Activated CD8-positive, alpha-beta memory T cell treated with anti-CD3 and anti-CD28 coated beads for 36 hours (primary cell): ENCODE data around the gene COX4I1. TPM values are rescaled to one million over a fixed set of nuclear protein-coding genes. Genes with fewer than 3 reads are reported as not detected.
"Not testable (repeated sequence)": the region's sequence is repeated elsewhere in the genome, so short reads cannot be mapped to it uniquely, and the experiment has no call there.

Source experiments
- CTCF ChIA-PET: fragments of 350-600 bp; sonication (Branson Sonifier 250); formaldehyde crosslinking; loops from one replicate; lab custom pipeline; 2021; ENCODE audit warnings: antibody characterized with exemption; lab: Charles Lee
- POLR2A ChIA-PET: fragments of 350-600 bp; sonication (Branson Sonifier 250); formaldehyde crosslinking; loops from one replicate; lab custom pipeline; 2021; ENCODE audit warnings: antibody characterized with exemption; lab: Charles Lee
- total RNA-seq, 2 experiments: library from RNA; stranded (reverse); gene quantifications; one replicate each; pipeline ENCODE4 v1.2.3, GENCODE V29; 2021

COX4I1 gene
- total RNA-seq, 2 experiments from 2014 or later: 451 to 479 TPM

DNA sequence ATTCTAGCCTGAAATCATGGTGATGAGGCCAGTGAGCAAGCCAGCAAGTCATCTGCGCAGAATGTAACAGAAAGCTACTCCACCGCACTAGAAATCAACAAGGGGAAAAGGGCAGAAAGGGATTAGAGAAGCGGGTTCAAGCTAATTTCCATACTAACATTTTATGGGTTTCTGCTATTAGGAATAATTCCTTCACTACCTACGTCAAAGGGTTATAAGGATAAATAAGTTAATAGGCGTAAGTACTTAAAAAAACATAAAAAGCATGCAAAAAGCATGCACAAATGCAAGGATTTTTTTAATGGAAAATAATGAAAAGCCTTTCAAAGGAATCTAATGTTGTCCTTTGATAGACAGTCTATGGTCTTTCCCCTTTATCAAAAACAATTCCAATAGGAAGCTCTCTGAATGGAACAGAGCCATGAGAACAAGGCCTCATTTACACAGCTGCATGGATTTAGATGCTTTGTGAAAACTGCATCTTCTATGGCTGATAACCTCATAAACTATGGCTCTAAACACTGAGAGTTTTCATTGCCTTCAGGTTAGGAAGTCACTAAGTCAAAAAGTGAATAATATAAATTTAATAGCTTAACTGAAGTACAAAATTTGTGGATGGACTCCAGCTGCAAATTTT lies 5.7 kb upstream of the COX4I1 start:
- ChIA-PET POLR2A (interaction anchor here (1.1 kb wide), 1 partner anchor 8 kb away, joined by 3 read pairs; no protein-coding TSS in a partner anchor), CTCF (no interaction called here)

DNA sequence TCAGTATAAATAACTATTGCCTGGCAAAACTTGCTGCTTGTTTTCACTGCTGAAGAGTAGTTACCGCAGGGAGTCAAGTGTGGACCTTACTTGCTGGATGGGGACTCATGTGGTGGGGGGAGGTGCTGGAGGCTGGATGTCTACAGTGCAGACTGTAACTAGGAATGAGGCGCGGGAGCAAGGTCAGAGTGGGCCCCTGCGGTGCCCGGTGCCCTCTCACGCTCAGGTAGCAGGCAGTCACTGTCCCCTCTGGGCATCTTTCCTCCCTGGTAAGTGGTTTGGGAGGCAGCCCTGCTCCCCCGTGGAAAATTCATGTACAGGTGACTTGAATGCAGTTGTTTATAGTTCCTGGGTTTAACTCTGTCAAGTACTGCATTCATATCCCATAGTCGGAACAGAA lies 4.8 kb upstream of the COX4I1 start:
- CTCF ChIA-PET: no interaction called here

DNA sequence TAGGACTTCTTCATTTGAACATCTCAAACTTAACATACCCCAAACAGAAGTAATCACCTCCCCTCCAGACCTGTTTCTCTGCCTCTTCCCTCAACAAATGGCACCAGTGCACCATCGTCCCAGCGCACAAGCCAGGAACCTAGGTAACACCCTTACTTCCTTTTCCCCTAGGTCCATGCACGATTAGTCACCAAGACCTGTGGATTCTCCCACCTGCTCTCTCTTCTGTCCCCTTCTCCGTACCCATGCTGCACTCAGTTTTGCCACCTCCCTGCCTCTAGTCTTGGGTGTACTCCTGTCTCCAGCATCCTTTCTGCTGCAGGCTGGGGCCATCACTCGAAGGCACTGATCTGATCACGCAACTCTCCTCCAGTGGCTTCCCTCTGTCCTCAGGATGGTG lies 3.3 kb upstream of the COX4I1 start:
- CTCF ChIA-PET: interaction anchor here (1.0 to 2.4 kb wide), 3 partner anchors 13 to 220 kb away, joined by 3 to 5 read pairs (median 3); no protein-coding TSS in a partner anchor
- POLR2A ChIA-PET: no interaction called here

More for the DNA sequence above, 4.8 kb upstream of the COX4I1 start:
- POLR2A ChIA-PET: interaction anchor here (0.6 kb wide), 1 partner anchor 1032 kb away, joined by 3 read pairs; no protein-coding TSS in a partner anchor

DNA sequence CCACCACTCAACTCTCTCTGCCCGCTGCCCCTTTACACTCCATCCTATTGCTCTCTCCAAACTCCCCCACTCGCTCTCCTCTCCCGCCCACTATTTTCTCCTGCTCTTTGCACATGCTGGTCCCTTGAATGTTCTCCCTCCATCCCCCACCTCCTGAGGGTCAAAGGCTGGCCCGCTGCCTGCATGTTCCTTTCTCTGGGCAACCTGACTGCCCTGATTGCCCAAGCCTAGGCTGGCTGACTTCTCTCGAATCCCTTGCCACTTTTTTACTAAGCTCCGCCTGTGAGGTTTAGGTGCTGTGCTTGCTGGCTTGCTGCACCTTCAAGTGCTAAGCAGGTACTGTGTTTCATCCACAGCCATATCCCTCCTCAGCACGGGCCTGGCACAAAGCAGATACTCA lies 2.9 kb upstream of the COX4I1 start:
- CTCF ChIA-PET: interaction anchor here (2.4 kb wide), 1 partner anchor 219 kb away, joined by 5 read pairs; no protein-coding TSS in a partner anchor

DNA sequence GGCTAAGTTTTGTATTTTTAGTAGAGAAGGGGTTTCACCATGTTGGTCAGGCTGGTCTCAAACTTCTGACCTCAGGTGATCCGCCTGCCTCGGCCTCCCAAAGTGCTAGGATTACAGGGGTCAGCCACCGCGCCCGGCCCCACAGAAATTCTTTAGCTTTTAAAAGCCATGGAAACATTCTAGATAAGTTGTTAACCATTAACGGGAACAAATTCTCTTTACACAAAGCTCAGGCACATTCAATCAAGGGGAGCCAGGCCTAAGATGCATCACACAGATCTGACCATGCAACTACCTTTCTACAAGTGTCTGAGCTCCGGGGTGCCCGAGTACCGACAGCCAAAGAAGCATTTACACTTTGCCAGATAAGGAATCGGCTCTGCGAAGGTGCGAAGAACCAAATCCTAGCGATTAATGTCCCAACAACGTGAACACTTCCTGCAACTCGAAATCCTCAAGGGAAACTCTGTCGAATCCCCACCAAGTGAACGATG lies 1.2 kb upstream of the COX4I1 start:
- ChIA-PET CTCF (no interaction called here), POLR2A (interaction anchor here (0.6 kb wide), 1 partner anchor 27 kb away, joined by 4 read pairs; no protein-coding TSS in a partner anchor)

More for the DNA sequence above, 2.9 kb upstream of the COX4I1 start:
- POLR2A ChIA-PET: no interaction called here

DNA sequence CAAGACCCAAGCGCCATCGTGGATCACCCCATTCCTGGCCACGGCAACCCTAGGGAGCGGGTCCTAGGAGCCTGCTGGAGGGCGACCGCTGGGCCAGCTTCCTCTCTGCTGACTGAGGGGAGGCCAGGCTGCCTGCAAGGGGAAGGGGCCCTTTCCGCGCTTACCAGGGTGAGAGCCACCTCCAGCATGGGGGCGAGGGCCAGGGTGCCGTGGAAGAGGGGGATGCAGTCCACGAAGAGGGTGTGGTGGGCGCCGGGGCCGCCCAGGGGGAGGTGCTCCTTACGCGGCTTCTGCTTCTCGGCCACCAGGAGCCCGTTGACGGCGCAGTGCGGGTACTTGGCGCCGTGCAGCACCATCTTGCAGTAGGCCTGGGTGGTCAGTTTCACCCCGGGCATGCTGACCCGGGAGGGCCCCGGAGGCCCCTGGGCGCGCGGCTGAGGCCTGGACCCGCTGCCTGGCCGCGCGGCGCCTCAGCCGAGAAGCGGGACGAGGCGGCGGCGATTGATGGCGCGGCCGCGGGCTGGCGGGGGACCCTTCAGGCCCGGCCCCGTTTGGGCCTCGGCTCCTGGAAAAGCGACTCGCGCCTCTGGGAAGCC lies 496 bp upstream of the COX4I1 start:
- POLR2A ChIA-PET: no interaction called here
- CTCF ChIA-PET: no interaction called here

DNA sequence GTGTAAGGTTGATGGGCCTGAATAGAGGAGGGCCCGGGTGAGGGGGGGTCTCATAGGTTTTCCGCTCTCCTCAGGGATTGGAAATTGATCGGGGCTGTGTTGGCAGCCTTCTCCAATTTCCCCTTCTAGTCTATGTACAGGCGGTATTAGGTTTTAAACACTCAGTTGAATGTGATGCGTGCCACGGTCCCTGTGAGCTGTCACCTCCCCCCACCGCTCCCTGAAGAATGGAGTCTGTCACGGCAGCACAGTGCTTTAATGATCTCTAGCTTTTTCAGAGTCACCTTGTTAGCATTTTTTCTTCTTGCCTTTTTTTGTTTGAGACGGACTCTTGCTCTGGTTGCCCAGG lies 800 bp downstream of the COX4I1 start:
- ChIA-PET CTCF (interaction anchor here (1.0 to 1.1 kb wide), 2 partner anchors 11 to 21 kb away, joined by 3 to 4 read pairs; no protein-coding TSS in a partner anchor), POLR2A (no interaction called here)

DNA sequence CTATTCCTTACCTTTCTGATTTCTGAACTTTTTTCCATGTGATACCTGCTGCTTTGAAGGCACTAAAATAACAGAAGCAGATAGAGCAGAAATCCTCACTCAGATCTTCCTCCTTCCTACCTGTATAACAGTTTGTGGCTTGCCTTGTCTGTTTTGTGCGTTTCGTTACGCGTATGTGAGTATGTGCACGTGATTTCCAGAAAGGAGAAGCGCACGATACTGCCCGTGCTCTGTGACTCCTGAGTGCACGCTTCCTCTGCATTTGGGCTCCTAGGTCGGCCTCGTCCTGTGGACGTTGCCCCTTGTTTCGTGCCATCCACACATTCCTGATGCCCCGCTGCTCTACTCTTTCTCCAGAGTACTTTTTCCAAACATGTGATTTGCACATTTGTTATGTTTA lies 4.1 kb downstream of the COX4I1 start:
- CTCF ChIA-PET: interaction anchor here (1.0 to 1.4 kb wide), 3 partner anchors 18 to 213 kb away, joined by 3 to 5 read pairs (median 4); no protein-coding TSS in a partner anchor
- POLR2A ChIA-PET: no interaction called here

DNA sequence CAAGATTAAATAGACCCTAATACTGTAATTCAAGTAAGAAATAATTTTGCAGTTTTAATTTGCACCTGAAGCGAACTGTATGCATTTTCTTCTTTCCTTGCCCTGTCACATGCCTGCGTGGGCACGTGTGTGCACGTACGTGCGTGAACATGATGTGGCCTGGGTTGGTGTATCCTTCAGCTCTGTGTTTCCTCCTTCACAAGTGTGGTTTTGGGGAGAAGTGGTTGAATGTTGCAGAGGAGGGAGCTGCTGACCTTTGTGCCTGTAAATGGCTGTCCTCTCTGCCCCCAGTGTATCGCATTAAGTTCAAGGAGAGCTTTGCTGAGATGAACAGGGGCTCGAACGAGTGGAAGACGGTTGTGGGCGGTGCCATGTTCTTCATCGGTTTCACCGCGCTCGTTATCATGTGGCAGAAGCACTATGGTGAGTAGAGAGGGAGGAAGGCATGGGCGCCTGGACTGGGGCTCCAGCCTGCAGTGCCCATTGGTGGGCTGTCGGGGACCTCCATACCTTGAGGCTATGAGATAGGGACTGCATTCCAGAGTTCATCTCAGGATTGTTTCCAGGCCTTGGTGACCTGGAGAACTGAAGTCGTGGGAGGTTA lies 6.0 kb downstream of the COX4I1 start:
- CTCF ChIA-PET: no interaction called here
- POLR2A ChIA-PET: no interaction called here

DNA sequence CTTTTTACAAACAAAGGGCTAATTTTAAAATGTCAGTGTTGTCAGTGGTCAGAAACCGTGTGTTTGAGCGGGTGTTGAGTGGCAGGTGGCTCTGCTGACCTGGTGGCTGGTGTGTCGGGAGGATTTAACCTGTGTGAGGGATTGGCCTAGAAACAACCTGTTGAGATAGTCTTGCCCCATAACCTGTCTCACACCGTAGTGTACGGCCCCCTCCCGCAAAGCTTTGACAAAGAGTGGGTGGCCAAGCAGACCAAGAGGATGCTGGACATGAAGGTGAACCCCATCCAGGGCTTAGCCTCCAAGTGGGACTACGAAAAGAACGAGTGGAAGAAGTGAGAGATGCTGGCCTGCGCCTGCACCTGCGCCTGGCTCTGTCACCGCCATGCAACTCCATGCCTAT lies 7.0 kb downstream of the COX4I1 start:
- POLR2A ChIA-PET: no interaction called here
- CTCF ChIA-PET: interaction anchor here (0.8 to 1.0 kb wide), 2 partner anchors 13 to 15 kb away, joined by 3 read pairs; no protein-coding TSS in a partner anchor

DNA sequence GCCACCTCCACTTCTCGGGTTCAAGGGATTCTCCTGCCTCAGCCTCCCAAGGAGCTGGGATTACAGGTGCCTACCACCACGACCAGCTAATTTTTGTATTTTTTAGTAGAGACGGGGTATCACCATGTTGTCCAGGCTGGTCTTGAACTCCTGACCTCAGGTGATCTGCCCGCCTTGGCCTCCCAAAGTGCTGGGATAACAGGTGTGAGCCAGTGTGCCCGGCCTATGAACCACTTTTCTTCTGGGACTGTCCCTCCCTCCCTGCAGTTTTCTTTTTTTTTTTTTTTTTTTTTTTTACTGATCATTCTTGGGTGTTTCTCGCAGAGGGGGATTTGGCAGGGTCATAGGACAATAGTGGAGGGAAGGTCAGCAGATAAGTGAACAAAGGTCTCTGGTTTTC lies 7.8 kb downstream of the COX4I1 start:
- CTCF ChIA-PET: interaction anchor here (0.8 to 1.0 kb wide), 2 partner anchors 12 to 14 kb away, joined by 3 read pairs; no protein-coding TSS in a partner anchor
- POLR2A ChIA-PET: not testable (repeated sequence)

DNA sequence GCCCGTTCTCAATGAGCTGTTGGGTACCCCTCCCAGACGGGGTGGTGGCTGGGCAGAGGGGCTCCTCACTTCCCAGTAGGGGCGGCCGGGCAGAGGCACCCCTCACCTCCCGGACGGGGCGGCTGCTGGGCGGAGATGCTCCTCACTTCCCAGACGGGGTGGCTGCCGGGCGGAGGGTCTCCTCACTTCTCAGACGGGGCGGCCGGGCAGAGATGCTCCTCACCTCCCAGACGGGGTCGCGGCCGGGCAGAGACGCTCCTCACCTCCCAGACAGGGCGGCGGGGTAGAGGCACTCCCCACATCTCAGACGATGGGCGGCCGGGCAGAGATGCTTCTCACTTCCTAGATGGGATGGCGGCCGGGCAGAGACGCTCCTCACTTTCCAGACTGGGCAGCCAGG lies 8.6 kb downstream of the COX4I1 start:
- CTCF ChIA-PET, POLR2A ChIA-PET: not testable (repeated sequence)

DNA sequence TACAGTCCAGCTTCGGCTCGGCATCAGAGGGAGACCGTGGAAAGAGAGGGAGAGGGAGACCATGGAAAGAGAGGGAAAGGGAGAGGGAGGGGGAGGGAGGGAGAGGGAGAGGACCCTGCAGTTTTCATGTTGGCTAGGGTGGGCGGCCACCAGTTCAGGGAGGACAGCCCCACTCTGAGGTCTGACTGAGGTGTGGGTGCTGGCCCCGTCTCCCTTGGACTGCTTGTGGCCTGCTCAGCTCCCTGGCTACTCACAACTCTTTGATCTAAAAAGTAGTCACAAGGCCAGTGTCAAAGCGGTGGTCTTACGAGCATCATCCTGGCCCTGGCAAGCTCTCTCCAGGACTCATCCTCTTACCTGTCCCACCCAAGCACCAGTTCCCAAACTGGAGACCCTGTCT lies 9.4 kb downstream of the COX4I1 start:
- ChIA-PET POLR2A (no interaction called here), CTCF (interaction anchor here (0.8 to 1.3 kb wide), 2 partner anchors 10 to 12 kb away, joined by 3 to 4 read pairs; no protein-coding TSS in a partner anchor)

DNA sequence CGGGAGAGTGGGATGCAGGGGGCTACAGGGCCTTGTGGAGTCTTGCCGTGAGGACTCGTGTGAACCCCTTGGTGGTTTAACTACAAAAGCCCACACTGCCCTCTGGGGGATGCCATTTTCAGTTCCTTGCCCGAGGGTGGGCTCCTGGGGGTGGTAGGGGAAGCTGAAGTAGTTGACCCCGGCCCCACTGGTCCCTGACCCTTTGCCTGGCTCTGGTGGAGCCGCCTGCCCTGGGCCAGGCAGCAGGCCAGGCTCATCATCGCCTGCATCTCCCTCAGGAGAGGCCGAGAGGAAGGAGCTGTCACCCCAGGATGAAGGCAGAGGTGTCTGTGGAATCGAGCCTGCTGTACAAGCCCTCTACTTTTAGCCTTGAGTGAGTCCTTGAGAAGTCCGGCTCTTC lies 10.2 kb downstream of the COX4I1 start:
- POLR2A ChIA-PET: no interaction called here
- CTCF ChIA-PET: interaction anchor here (0.8 to 1.3 kb wide), 3 partner anchors 10 to 11 kb away, joined by 3 to 4 read pairs (median 4); no protein-coding TSS in a partner anchor

DNA sequence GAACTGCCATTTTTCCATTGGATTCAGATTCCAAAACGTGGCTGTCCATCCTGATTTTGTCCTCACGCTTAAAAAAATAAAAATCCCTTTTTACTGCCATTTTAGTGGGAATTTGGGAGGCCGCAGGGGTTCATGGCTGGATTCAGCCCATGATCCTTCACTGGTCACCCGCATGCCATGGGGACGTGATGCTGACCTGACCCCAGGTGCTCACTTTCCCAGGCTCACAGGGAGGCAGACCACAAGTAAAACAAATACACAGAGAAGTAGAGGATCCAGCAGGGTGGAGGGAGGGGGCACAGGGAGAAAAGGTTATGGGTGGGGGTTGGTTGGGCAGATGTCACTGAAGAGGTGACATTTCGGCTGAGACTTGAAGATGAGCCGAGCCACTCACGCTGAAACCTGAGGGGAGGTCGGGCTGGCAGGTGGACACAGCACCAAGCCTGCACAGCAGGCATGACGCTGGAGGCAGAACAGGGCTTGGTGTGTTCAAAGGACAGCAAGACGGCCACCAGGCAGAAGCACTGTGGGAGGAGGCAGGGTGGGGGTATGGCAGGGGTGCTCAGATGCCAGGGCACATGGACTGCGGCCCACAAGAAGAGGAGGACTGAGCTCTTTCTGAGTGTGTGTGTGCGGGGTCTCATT lies 10.7 kb downstream of the COX4I1 start:
- POLR2A ChIA-PET: no interaction called here

DNA sequence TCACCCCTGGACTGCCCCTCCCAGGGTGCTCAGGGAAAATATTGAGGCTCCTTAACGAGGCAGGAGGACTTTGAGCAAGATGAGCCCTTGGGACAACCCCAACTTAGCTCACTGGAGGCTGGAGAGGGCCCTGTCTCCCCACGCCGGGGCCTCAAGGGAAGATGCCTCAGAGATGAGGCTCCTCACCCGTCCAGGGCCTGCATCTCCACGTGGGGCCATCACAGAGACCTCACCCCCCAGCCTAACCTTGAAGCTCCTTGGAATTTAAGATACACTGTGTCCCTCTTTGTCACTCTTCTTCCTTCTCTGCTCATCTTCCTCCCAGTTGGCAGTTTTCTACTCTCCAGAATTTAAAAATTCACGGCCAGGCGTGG lies 11.2 kb downstream of the COX4I1 start:
- ChIA-PET CTCF (interaction anchor here (1.1 to 1.3 kb wide), 2 partner anchors 9 to 10 kb away, joined by 4 read pairs; no protein-coding TSS in a partner anchor), POLR2A (no interaction called here)

More for the DNA sequence above, 10.7 kb downstream of the COX4I1 start:
- CTCF ChIA-PET: interaction anchor here (1.3 kb wide), 1 partner anchor 9 kb away, joined by 4 read pairs; no protein-coding TSS in a partner anchor

DNA sequence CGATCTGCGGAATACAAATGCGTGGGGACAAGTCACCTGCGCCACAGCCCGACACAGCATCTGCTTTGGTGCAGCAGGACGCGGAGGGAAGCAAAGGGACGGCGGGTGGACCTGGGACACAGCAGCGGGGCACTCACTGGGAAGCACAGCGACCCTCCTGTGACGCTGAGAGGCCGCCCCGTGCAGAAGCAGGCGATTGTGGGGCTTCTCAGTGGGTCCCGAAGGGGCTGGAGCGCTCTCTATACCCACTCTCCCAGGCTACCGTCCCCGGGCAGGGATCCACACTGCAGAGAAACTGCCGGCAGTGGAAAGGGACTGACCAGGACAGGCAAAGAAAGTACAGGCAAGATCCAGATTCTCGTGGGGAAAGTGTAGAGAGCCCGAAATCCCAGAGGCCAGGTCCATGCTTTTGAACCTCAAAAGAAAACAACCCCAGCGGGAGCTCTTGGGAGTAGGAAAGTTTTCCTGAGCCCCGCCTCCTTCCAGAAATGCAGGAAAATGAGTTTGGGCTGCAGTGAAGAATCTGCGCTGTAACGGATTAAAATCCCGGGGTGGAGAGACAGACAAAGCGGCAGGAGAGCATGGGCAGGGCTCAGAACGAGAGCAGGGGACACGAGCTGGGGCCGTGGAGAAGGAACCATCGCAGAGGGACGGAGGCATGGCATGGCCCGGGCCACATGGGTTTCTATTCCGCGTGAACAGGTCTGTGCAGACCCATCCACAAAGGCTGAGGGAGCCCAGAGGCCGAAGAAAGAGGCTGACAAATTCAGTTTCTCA lies 12.7 kb downstream of the COX4I1 start:
- CTCF ChIA-PET: interaction anchor here (1.1 kb wide), 2 partner anchors 9 kb away, joined by 4 to 6 read pairs; no protein-coding TSS in a partner anchor
- POLR2A ChIA-PET: no interaction called here
